HG03039 (cell line): Measurements from ENCODE around the gene TMEM45A.
"Not testable (repeated sequence)": the region's sequence is repeated elsewhere in the genome, so short reads cannot be mapped to it uniquely, and the experiment has no call there.

Experiments
- ATAC-seq: cut with Tn5 transposase; IDR thresholded peaks from one replicate; pipeline ENCODE4 v1.9.1; 2021; ENCODE audit warnings: mild to moderate bottlenecking, moderate library complexity; ENCODE audit not compliant: unreplicated experiment

Gene TMEM45A

GRCh38 chr3:100531093-100531492 is 38.7 kb downstream of the TMEM45A start:
- no peak for ATAC-seq

DNA sequence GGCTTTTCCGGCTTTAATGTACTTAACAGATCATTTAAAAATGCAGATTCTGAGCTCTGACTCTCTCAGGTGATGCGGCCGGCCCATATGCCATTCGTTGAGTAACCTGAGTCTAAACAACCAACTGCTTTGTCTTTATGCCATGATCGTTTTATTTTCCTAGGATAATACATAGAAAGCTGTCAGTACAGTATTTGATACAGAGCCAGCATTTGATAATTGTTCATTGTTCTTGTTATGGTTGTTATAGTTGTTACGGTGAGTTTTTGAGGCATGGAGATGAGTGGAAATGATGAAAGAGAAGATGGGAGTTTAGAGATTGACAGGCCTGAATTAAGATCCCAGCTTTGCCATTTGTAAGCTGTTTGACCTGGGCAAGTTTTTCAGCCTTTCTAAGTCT is 40.0 kb downstream of the TMEM45A start:
- no peak for ATAC-seq

DNA sequence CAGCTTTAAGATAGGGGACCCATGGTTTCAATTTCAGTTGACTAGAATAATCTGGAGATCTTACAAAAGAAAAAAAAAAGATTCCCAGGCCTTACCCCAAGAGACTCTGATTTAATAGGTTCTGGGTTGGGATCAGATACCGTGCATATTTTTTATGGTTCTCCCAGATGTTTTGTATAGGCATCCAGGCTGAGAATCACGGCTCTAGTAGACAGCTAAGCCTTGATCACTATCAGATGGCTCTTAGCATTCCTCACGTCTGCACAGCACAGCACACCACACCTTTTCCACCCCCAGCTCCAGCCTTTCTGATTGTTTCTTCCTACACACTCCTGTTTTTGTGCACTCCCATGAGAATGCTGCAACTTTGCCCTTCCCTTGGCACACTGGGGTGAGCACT is 40.8 kb downstream of the TMEM45A start:
- ATAC-seq = no peak

- no peak for ATAC-seq
Observed at GRCh38 chr3:100535610-100535943, 43.2 kb downstream of the TMEM45A start.

DNA sequence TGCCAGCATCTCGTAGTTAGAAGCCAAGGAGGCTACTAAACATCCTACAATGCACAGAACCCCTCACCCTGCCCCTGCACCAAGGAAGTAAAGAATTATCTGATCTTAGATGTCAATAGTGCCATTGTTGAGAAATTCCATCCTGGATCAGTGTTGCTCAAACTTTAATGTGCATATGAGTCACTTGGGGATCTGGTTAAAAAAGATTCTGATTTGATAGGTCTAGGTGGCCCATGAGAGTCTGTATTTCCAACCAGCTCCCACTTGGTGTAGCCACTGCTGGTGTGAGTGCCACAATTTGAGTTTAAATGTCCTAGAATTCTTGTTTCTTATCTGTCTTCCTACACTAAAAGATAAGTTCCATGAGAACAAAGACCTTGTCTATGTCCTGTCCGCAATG is 43.7 kb downstream of the TMEM45A start:
- ATAC-seq = no peak

DNA sequence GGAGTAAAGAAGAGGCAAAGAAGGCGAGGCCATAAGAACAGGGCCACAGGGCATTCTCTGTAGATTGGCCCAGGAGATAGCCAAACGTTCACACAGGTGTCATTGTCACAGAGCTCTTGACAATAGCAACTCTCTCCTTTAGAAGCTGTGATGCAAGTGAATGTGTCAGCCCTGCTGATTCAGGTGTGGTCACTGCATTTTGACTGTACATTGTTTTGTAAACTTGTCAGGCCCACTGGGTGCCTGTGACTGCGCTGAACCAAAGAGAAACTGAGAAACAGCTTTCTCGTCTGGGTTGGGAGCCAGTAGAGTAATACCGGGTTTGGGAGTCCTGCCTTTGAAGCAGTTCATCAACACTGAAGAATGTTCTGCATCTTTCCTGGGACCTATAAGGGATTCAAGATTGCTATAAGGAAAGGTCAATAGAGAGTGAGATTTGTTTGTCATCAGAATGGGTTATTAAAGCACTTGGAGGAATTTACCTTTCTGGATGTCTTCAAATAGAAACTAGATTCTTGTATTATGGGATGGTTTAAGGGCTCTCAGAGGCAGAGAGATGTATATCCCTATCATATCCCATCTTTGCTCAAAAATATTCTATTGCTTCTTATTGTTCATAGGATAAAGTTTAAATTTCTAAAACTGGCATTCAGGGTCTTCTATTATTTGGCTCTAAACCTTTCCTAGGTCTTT is 45.4 kb downstream of the TMEM45A start:
- no peak for ATAC-seq

GRCh38 chr3:100538339-100538706 is 45.9 kb downstream of the TMEM45A start:
- ATAC-seq = no peak

- ATAC-seq = no peak
Observed at GRCh38 chr3:100540791-100541334, 48.4 kb downstream of the TMEM45A start.

DNA sequence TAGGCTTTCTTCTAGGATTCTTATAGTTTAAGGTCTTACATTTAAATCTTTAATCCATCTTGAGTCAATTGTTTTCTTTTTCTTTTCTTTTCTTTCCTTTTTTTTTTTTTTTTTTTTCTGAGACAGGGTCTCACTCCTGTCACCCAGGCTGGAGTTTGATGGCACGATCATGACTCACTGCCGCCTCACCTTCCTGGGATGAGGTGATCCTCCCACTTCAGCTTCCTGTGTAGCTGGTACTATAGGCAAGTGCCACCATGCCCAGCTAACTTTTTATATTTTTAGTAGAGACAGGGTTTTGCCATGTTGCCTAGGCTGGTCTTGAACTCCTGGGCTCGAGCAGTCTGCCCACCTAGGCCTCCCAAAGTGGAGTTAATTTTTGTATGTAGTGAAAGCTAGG is 49.0 kb downstream of the TMEM45A start:
- ATAC-seq = not testable (repeated sequence)

DNA sequence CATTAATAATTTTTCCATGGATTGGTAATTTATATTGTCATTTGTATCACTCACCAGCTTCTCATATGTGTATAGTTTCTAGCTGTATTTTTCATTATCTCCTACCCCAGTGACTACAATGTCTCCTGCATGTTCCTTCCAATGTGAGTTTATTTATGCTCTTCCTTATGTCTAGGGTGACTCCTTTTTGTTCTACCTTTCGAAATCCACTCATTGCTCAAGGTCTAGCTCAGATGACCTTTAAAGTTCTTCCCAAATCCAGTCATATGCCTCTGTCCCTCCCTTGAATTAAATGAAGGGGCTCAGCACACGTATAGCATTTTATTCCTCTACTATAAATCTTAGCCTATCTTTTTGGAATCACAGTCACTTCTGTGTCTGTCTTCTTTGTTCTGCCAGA is 53.0 kb downstream of the TMEM45A start:
- no peak for ATAC-seq

DNA sequence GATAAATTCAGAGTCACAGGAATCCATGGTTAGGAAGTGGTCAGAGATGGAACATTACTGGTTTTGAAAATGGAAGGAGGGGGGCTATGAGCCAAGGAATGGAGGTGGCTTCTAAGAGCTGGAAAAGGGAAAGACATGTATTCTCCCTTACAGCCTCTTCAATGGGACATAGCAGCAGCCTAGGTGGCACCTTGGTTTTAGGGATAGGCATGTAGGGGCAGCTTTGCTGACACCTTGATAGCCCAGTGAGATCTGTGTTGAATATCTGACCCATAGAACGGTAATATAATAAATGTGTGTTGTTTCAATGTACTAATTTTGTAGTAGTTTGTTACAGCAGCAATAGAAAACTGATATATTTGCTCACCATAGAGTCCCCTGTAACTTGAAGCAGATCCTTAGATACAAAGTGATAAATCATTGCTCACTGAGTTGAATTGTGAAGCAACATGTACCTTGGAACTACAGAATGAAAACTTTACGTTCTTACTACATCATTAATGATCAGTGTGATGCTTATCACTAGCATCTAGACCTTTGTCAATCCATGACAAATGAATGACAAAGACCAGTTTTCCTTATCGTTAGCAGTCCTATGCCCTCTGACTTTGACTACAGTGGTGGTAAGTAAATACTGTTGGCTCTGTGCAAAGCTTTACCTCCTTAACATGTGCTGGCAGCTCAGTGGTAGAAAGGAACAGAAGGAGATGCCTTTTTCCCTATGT is 53.8 kb downstream of the TMEM45A start:
- no peak for ATAC-seq

DNA sequence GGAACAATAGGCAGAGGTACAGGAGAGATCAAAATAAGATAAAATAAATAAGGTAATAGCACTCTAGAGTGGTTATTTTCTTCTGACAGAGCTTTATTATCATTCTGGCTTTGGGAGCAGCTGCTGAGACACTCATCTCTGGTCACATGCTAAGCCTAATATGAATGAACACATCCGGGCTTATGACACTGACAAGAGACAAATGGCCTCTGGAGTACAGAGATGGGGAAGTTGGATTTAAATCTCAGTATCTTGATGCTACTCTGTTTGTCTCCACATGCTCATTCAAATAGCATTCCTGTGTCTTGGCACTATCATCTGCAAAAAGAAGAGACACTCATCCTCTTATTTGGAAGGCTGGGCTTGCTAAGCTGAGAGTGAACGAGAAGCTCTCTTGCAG is 55.6 kb downstream of the TMEM45A start:
- no peak for ATAC-seq

- no peak for ATAC-seq
Observed at GRCh38 chr3:100553618-100554372, 61.4 kb downstream of the TMEM45A start.

GRCh38 chr3:100554373-100554676 is 61.9 kb downstream of the TMEM45A start:
- no peak for ATAC-seq

GRCh38 chr3:100556673-100557310 is 64.4 kb downstream of the TMEM45A start:
- ATAC-seq = no peak

- no peak for ATAC-seq
Observed at GRCh38 chr3:100558233-100558632, 65.8 kb downstream of the TMEM45A start.

DNA sequence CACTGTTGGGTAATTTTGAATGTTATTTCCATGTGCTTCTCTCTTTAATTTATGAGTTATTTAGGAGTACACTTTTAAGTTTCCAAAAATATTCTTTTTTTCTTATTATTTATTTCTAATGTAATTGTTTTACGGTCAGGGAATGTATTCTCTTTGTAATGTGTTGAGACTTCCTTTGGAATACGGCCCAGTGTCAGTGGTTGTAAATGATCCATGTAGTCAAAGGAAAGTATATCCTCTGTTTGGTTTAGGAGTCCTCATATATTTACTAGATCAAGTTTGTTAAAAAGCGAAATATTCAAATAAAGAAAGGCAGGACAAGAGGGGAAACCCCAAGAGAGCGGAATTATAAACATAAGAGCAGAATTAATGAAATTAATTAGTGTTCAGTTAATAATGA is 68.0 kb downstream of the TMEM45A start:
- ATAC-seq = no peak

DNA sequence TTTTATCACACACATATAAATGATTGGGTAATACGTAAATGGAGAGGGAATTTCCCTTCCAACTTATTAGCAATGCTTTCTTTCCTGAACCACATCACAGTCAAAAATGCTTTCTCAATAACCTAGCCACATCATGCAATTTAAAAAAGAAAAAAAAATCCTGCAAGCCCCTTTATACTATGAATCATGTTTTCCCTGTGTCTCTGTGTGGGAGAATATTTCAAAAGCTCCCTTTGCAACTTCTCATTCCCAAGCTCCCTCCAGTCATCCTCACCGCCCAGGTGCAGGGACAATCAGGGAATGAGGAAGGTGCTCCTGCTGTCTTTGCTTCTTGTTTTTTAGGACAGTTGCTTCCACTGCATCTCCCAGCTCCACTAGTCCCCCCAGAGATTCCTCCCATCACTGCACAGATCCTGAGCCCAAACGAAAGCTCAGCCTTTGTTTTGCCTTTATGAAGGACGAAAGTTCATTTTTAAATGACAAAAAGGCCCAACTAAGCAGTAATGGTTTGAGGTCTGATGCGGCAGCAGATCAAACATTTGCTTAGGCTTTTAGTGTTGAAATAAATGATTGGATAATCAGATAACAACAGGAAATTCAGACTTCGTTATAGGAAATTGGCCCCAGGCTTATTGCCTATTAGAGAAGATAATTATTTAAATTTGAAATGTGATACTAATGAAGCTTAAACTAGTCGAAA is 69.2 kb downstream of the TMEM45A start:
- no peak for ATAC-seq

GRCh38 chr3:100562224-100562857 is 69.9 kb downstream of the TMEM45A start:
- ATAC-seq = no peak

DNA sequence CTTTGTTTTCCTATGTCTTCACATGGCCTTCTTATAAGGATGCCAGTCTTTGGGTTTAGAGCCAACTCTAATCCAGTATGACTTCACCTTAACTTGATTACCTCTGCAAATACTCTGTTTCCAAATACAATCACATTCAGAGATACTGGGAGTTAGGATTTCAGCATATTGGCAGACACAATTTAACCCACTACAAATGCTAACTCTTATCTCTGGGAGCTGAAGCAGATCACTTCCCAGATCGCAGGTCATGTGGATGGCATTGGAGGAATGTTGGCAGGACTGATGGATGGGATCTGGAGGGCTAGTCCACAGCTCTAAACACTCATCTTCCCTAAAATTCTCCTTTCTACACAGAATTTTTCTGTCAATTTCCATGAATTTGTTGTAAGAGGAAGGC is 70.8 kb downstream of the TMEM45A start:
- no peak for ATAC-seq
